Stimulated activated naive CD8-positive, alpha-beta T cell treated with anti-CD3 and anti-CD28 coated beads, Interleukin-15, Interleukin-2, amounts not matched to agents 100 ng/mL and 50 ng/mL, for 24 hours (primary cell): Measurements from ENCODE around the gene TBCEL.
"Not testable (repeated sequence)": the region's sequence is repeated elsewhere in the genome, so short reads cannot be mapped to it uniquely, and the experiment has no call there.

Experiments used
- H3K27ac Mint-ChIP-seq: one replicate; pipeline ENCODE4 v1.8.0; 2021; ENCODE audit warnings: mild to moderate bottlenecking, mixed read lengths
- H3K27me3 Mint-ChIP-seq: one replicate; pipeline ENCODE4 v1.8.0; 2021; ENCODE audit warnings: mixed read lengths
- H3K36me3 Mint-ChIP-seq: one replicate; pipeline ENCODE4 v1.8.0; 2021; ENCODE audit warnings: low read depth, mixed read lengths
- H3K4me1 Mint-ChIP-seq: one replicate; pipeline ENCODE4 v1.8.0; 2021; ENCODE audit warnings: low read depth, mixed read lengths
- H3K4me3 Mint-ChIP-seq: one replicate; pipeline ENCODE4 v1.8.0; 2021; ENCODE audit warnings: mild to moderate bottlenecking, mixed read lengths
- H3K9me3 Mint-ChIP-seq: one replicate; pipeline ENCODE4 v1.8.0; 2021; ENCODE audit warnings: mixed read lengths

TBCEL gene

GRCh38 chr11:121099364-121099763 lies 75.5 kb downstream of the TBCEL start:
- no peak overlapping the region for H3K4me3 Mint-ChIP-seq
- H3K27me3 Mint-ChIP-seq = no peaks in the 10 kb centered on the region
- H3K36me3 Mint-ChIP-seq = no peaks in the 10 kb centered on the region
- no peaks in the 10 kb centered on the region for H3K9me3 Mint-ChIP-seq
- no peaks in the 10 kb centered on the region for H3K4me1 Mint-ChIP-seq
- no peak overlapping the region for H3K27ac Mint-ChIP-seq

- Mint-ChIP-seq H3K36me3 (no peaks in the 10 kb centered on the region), H3K27ac (no peak overlapping the region), H3K9me3 (no peaks in the 10 kb centered on the region), H3K4me3 (no peak overlapping the region), H3K27me3 (no peaks in the 10 kb centered on the region), H3K4me1 (no peaks in the 10 kb centered on the region)
Observed at GRCh38 chr11:121099885-121100284, 76.0 kb downstream of the TBCEL start.

GRCh38 chr11:121100943-121101342 lies 77.0 kb downstream of the TBCEL start, which contains the start of gene TECTA:
TECTA (plus strand) TSS chr11:121101243; CDS start chr11:121102666, 1,423 bp downstream.
- Mint-ChIP-seq H3K4me1 (no peaks in the 10 kb centered on the region), H3K27ac (no peak within 1 kb of the TSS), H3K4me3 (no peak within 1 kb of the TSS), H3K27me3 (no peaks in the 10 kb centered on the region), H3K36me3 (no peaks in the 10 kb centered on the region), H3K9me3 (no peaks in the 10 kb centered on the region)

- Mint-ChIP-seq H3K4me3 (no peak overlapping the region), H3K36me3 (no peaks in the 10 kb centered on the region), H3K27ac (no peak overlapping the region), H3K9me3 (no peaks in the 10 kb centered on the region), H3K4me1 (no peaks in the 10 kb centered on the region), H3K27me3 (no peaks in the 10 kb centered on the region)
Observed at GRCh38 chr11:121104312-121104762, 80.4 kb downstream of the TBCEL start.

GRCh38 chr11:121105063-121105480 lies 81.2 kb downstream of the TBCEL start:
- H3K27ac Mint-ChIP-seq = no peak overlapping the region
- no peak overlapping the region for H3K4me3 Mint-ChIP-seq
- no peaks in the 10 kb centered on the region for H3K36me3 Mint-ChIP-seq
- H3K4me1 Mint-ChIP-seq = no peaks in the 10 kb centered on the region
- no peaks in the 10 kb centered on the region for H3K9me3 Mint-ChIP-seq
- no peaks in the 10 kb centered on the region for H3K27me3 Mint-ChIP-seq

- H3K27ac Mint-ChIP-seq = no peak overlapping the region
- no peaks in the 10 kb centered on the region for H3K36me3 Mint-ChIP-seq
- no peak overlapping the region for H3K4me3 Mint-ChIP-seq
- no peaks in the 10 kb centered on the region for H3K9me3 Mint-ChIP-seq
- no peaks in the 10 kb centered on the region for H3K27me3 Mint-ChIP-seq
- no peaks in the 10 kb centered on the region for H3K4me1 Mint-ChIP-seq
Observed at GRCh38 chr11:121105481-121106195, 81.7 kb downstream of the TBCEL start.

GRCh38 chr11:121106812-121107211 lies 82.9 kb downstream of the TBCEL start:
- H3K36me3 Mint-ChIP-seq = no peaks in the 10 kb centered on the region
- H3K27me3 Mint-ChIP-seq = peaks cover 8% of the 10 kb centered on the region
- H3K4me1 Mint-ChIP-seq = no peaks in the 10 kb centered on the region
- no peaks in the 10 kb centered on the region for H3K9me3 Mint-ChIP-seq
- no peak overlapping the region for H3K4me3 Mint-ChIP-seq
- no peak overlapping the region for H3K27ac Mint-ChIP-seq

- Mint-ChIP-seq H3K27me3 (peaks cover 11% of the 10 kb centered on the region), H3K36me3 (no peaks in the 10 kb centered on the region), H3K4me1 (no peaks in the 10 kb centered on the region), H3K9me3 (no peaks in the 10 kb centered on the region), H3K4me3 (no peak overlapping the region), H3K27ac (no peak overlapping the region)
Observed at GRCh38 chr11:121108413-121108812, 84.5 kb downstream of the TBCEL start.

GRCh38 chr11:121109471-121109870 lies 85.6 kb downstream of the TBCEL start:
- no peak overlapping the region for H3K27ac Mint-ChIP-seq
- H3K9me3 Mint-ChIP-seq = no peaks in the 10 kb centered on the region
- H3K36me3 Mint-ChIP-seq = no peaks in the 10 kb centered on the region
- no peaks in the 10 kb centered on the region for H3K4me1 Mint-ChIP-seq
- H3K4me3 Mint-ChIP-seq = no peak overlapping the region
- peaks cover 11% of the 10 kb centered on the region for H3K27me3 Mint-ChIP-seq

- H3K27me3 Mint-ChIP-seq = peaks cover 11% of the 10 kb centered on the region
- H3K4me3 Mint-ChIP-seq = no peak overlapping the region
- H3K27ac Mint-ChIP-seq = no peak overlapping the region
- no peaks in the 10 kb centered on the region for H3K9me3 Mint-ChIP-seq
- H3K4me1 Mint-ChIP-seq = no peaks in the 10 kb centered on the region
- no peaks in the 10 kb centered on the region for H3K36me3 Mint-ChIP-seq
Observed at GRCh38 chr11:121109916-121110586, 86.1 kb downstream of the TBCEL start.

GRCh38 chr11:121110871-121111724 lies 87.2 kb downstream of the TBCEL start:
- Mint-ChIP-seq H3K4me1 (no peaks in the 10 kb centered on the region), H3K36me3 (no peaks in the 10 kb centered on the region), H3K9me3 (no peaks in the 10 kb centered on the region), H3K27me3 (peaks cover 11% of the 10 kb centered on the region), H3K4me3 (no peak overlapping the region), H3K27ac (no peak overlapping the region)

- Mint-ChIP-seq H3K4me1 (no peaks in the 10 kb centered on the region), H3K4me3 (no peak overlapping the region), H3K9me3 (no peaks in the 10 kb centered on the region), H3K36me3 (no peaks in the 10 kb centered on the region), H3K27me3 (peaks cover 11% of the 10 kb centered on the region), H3K27ac (no peak overlapping the region)
Observed at GRCh38 chr11:121112498-121113455, 88.9 kb downstream of the TBCEL start.

GRCh38 chr11:121113611-121114010 lies 89.7 kb downstream of the TBCEL start:
- Mint-ChIP-seq H3K36me3 (no peaks in the 10 kb centered on the region), H3K4me1 (no peaks in the 10 kb centered on the region), H3K9me3 (no peaks in the 10 kb centered on the region), H3K27ac (no peak overlapping the region), H3K4me3 (no peak overlapping the region), H3K27me3 (peaks cover 11% of the 10 kb centered on the region)

GRCh38 chr11:121115024-121115423 lies 91.1 kb downstream of the TBCEL start:
- H3K36me3 Mint-ChIP-seq, H3K4me1 Mint-ChIP-seq, H3K27ac Mint-ChIP-seq, H3K9me3 Mint-ChIP-seq, H3K4me3 Mint-ChIP-seq: not testable (repeated sequence)
- peaks cover 11% of the 10 kb centered on the region for H3K27me3 Mint-ChIP-seq
